Activated CD4-positive, alpha-beta memory T cell treated with anti-CD3 and anti-CD28 coated beads for 36 hours (primary cell): ENCODE results near the gene PLA2G2D. TPM values are rescaled to one million over a fixed set of nuclear protein-coding genes. Genes with fewer than 3 reads are reported as not detected.

Experiments used
- CTCF ChIA-PET: fragments of 350-600 bp; sonication (Branson Sonifier 250); formaldehyde crosslinking; loops from one replicate; lab custom pipeline; 2021; ENCODE audit warnings: antibody characterized with exemption, inconsistent platforms; lab: Charles Lee
- POLR2A ChIA-PET: fragments of 350-600 bp; sonication (Branson Sonifier 250); formaldehyde crosslinking; loops from one replicate; lab custom pipeline; 2021; ENCODE audit warnings: antibody characterized with exemption; lab: Charles Lee
- DNase-seq: peaks from one replicate; pipeline ENCODE4 v3.0.0-alpha.2; 2020
- H3K27ac Mint-ChIP-seq: one replicate; pipeline ENCODE4 v1.8.0; 2021; ENCODE audit warnings: mixed read lengths
- H3K27me3 Mint-ChIP-seq: one replicate; pipeline ENCODE4 v1.8.0; 2021; ENCODE audit warnings: mixed read lengths
- H3K36me3 Mint-ChIP-seq: one replicate; pipeline ENCODE4 v1.8.0; 2021; ENCODE audit warnings: mixed read lengths
- H3K4me1 Mint-ChIP-seq: one replicate; pipeline ENCODE4 v1.8.0; 2021; ENCODE audit warnings: low read depth, mixed read lengths
- H3K4me3 Mint-ChIP-seq: one replicate; pipeline ENCODE4 v1.8.0; 2021; ENCODE audit warnings: mild to moderate bottlenecking, mixed read lengths
- H3K9me3 Mint-ChIP-seq: one replicate; pipeline ENCODE4 v1.8.0; 2021; ENCODE audit warnings: mixed read lengths
- intact Hi-C: fragments of 100-400 bp; cut with micrococcal nuclease; formaldehyde crosslinking; loops from one replicate; pipeline ENCODE4 v1.15.1; 2023
- total RNA-seq, 2 experiments: library from RNA; stranded (reverse); gene quantifications; one replicate each; pipeline ENCODE4 v1.2.3, GENCODE V29; 2021

Gene PLA2G2D
- total RNA-seq, 2 experiments from 2014 or later = 0.07 TPM; not detected in 1

- DNase-seq = no peak
- POLR2A ChIA-PET = no interaction called here
- Mint-ChIP-seq H3K4me3 (no peak overlapping the region), H3K36me3 (no peaks in the 10 kb centered on the region), H3K9me3 (no peaks in the 10 kb centered on the region), H3K4me1 (peaks cover 19% of the 10 kb centered on the region), H3K27me3 (peaks cover 3% of the 10 kb centered on the region), H3K27ac (no peak overlapping the region)
- intact Hi-C loops = no loop called here
- CTCF ChIA-PET = no interaction called here
Observed at GRCh38 chr1:20063861-20064292, 55.5 kb downstream of the PLA2G2D start.

Other genes starting within 250 kb of the PLA2G2D start
- 1 to 10 TPM; 6.9 to 8.4 TPM for gene OTUD3, start 237.1 kb downstream of the PLA2G2D start, total RNA-seq
- gene PLA2G2E, start 195.9 kb downstream of the PLA2G2D start, total RNA-seq = not detected
- not detected for gene PLA2G2A, start 139.9 kb downstream of the PLA2G2D start, total RNA-seq
- gene PLA2G5, start 49.3 kb downstream of the PLA2G2D start, total RNA-seq = not detected
- gene PLA2G2F, start 19.8 kb upstream of the PLA2G2D start, total RNA-seq = not detected
- gene UBXN10, start 66.6 kb upstream of the PLA2G2D start, total RNA-seq = under 1 TPM; 0.53 to 0.55 TPM
- gene PLA2G2C, start 67.0 kb upstream of the PLA2G2D start, total RNA-seq = under 1 TPM; 0.43 to 0.44 TPM
- not detected for gene VWA5B1, start 171.3 kb upstream of the PLA2G2D start, total RNA-seq